Neural cell (in vitro differentiated cells): ENCODE measurements around the gene B4GALT2. TPM values are rescaled to one million over a fixed set of nuclear protein-coding genes. Genes with fewer than 3 reads are reported as not detected.
A peak's percentile ranks its signal among the peaks of the same experiment; 100 is the strongest.

Experiments used
- H2AFZ ChIP-seq: fragments of 200-600, 300-800 bp; sonication (generic), shearing (Covaris generic); 2 replicates; pipeline ENCODE4 v1.6.0; 2014; ENCODE audit warnings: low read depth, mild to moderate bottlenecking, antibody characterized with exemption, low read length, moderate library complexity
- H3F3A ChIP-seq: fragments of 200-600 bp; shearing (Covaris generic); 2 replicates; pipeline ENCODE4 v1.6.1; 2016; ENCODE audit warnings: mild to moderate bottlenecking, moderate library complexity, mixed read lengths, antibody characterized with exemption, low read length; ENCODE audit not compliant: insufficient read depth, poor library complexity, severe bottlenecking
- H3K27ac ChIP-seq: fragments of 200-600, 300-800 bp; sonication (generic), shearing (Covaris generic); 2 replicates; pipeline ENCODE4 v1.5.1; 2014; ENCODE audit warnings: mild to moderate bottlenecking, low read length, moderate library complexity
- H3K27me3 ChIP-seq: fragments of 300-800, 200-600 bp; sonication (generic), shearing (Covaris generic); 2 replicates; pipeline ENCODE4 v1.6.0; 2014; ENCODE audit warnings: mild to moderate bottlenecking, low read depth, low read length, moderate library complexity; ENCODE audit not compliant: insufficient read depth
- H3K36me3 ChIP-seq: fragments of 300-800, 200-600 bp; sonication (generic), shearing (Covaris generic); 2 replicates; pipeline ENCODE4 v1.5.1; 2014; ENCODE audit warnings: mild to moderate bottlenecking, antibody characterized with exemption, low read length, moderate library complexity; ENCODE audit not compliant: insufficient read depth
- H3K4me2 ChIP-seq: fragments of 300-800, 200-600 bp; sonication (generic), shearing (Covaris generic); 2 replicates; pipeline ENCODE4 v1.6.0; 2014; ENCODE audit warnings: mild to moderate bottlenecking, low read length
- H3K4me3 ChIP-seq: fragments of 300-800, 200-600 bp; sonication (generic), shearing (Covaris generic); 2 replicates; pipeline ENCODE4 v1.5.1; 2014; ENCODE audit warnings: mild to moderate bottlenecking, low read length, moderate library complexity
- H3K79me2 ChIP-seq: fragments of 200-600 bp; shearing (Covaris generic); replicated peaks from 2 replicates; pipeline ENCODE4 v1.6.0; 2014; ENCODE audit warnings: mild to moderate bottlenecking, low read length, moderate library complexity; ENCODE audit not compliant: insufficient read depth
- H3K9ac ChIP-seq: fragments of 300-800, 200-600 bp; sonication (generic), shearing (Covaris generic); 2 replicates; pipeline ENCODE4 v1.6.1; 2016; ENCODE audit warnings: mild to moderate bottlenecking, low read length, mixed read lengths
- H3K9me2 ChIP-seq: fragments of 200-600 bp; shearing (Covaris generic); 2 replicates; pipeline ENCODE4 v1.6.1; 2016; ENCODE audit warnings: mild to moderate bottlenecking, low read length, mixed read lengths; ENCODE audit not compliant: insufficient read depth
- H3K9me3 ChIP-seq: fragments of 200-600, 300-800 bp; sonication (generic), shearing (Covaris generic); 2 replicates; pipeline ENCODE4 v1.6.1; 2016; ENCODE audit warnings: mild to moderate bottlenecking, mixed run types, low read length, moderate library complexity, mixed read lengths
- H4K20me1 ChIP-seq: fragments of 200-600 bp; shearing (Covaris generic); 2 replicates; pipeline ENCODE4 v1.6.1; 2016; ENCODE audit warnings: mild to moderate bottlenecking, mixed run types; ENCODE audit not compliant: insufficient read depth
- CTCF ChIP-seq: fragments of 450-650 bp; IDR thresholded peaks from 2 replicates; pipeline ENCODE4 v1.5.1; 2014; ENCODE audit warnings: antibody characterized with exemption, mild to moderate bottlenecking, moderate library complexity; ENCODE audit not compliant: poor library complexity, severe bottlenecking
- EP300 ChIP-seq: fragments of 450-650 bp; conservative IDR thresholded peaks from 2 replicates; pipeline ENCODE4 v1.6.1; 2014; ENCODE audit warnings: antibody characterized with exemption, mild to moderate bottlenecking, moderate library complexity; ENCODE audit not compliant: poor library complexity, severe bottlenecking
- EZH2 ChIP-seq: fragments of 200-600, 300-800 bp; shearing (Covaris generic), sonication (generic); IDR thresholded peaks from 2 replicates; pipeline ENCODE4 v1.6.1; 2014; ENCODE audit warnings: antibody characterized with exemption, low read length, borderline replicate concordance, mild to moderate bottlenecking; ENCODE audit not compliant: insufficient read depth, poor library complexity, severe bottlenecking
- MXI1 ChIP-seq: fragments of 450-650 bp; conservative IDR thresholded peaks from 2 replicates; pipeline ENCODE4 v1.6.1; 2014; ENCODE audit warnings: antibody characterized with exemption, mild to moderate bottlenecking; ENCODE audit not compliant: poor library complexity, severe bottlenecking
- POLR2AphosphoS5 ChIP-seq: IDR thresholded peaks from 2 replicates; pipeline ENCODE4 v1.6.1; 2012
- RAD21 ChIP-seq: fragments of 450-650 bp; conservative IDR thresholded peaks from 2 replicates; pipeline ENCODE4 v1.6.1; 2014; ENCODE audit warnings: antibody characterized with exemption, mild to moderate bottlenecking, moderate library complexity
- REST ChIP-seq: IDR thresholded peaks from 2 replicates; pipeline ENCODE4 v1.6.1; 2012; ENCODE audit warnings: borderline replicate concordance
- SMC3 ChIP-seq: fragments of 450-650 bp; conservative IDR thresholded peaks from 2 replicates; pipeline ENCODE4 v1.6.1; 2014; ENCODE audit warnings: antibody characterized with exemption, mild to moderate bottlenecking, moderate library complexity; ENCODE audit not compliant: poor library complexity
- TAF1 ChIP-seq: IDR thresholded peaks from 2 replicates; pipeline ENCODE4 v1.6.1; 2012; ENCODE audit warnings: low read depth
- polyA plus RNA-seq: library from polyadenylated mRNA; depleted of rRNA; stranded (reverse); fragments of >200 nt; gene quantifications from 2 replicates; pipeline ENCODE4 v1.2.3, GENCODE V29; 2014

B4GALT2 gene
- polyA plus RNA-seq, 1 donor from 2014 or later = 129 TPM

- Histone ChIP-seq H3K79me2 (no peaks in the 10 kb centered on the region), H3K9me3 (no peaks in the 10 kb centered on the region), H3K4me2 (no peak overlapping the region), H2AFZ (no peak overlapping the region), H3F3A (no peaks in the 10 kb centered on the region), H3K9ac (no peak overlapping the region), H3K27me3 (no peaks in the 10 kb centered on the region), H3K36me3 (no peaks in the 10 kb centered on the region), H3K9me2 (no peaks in the 10 kb centered on the region), H3K27ac (no peak overlapping the region), H3K4me3 (no peak overlapping the region), H4K20me1 (no peaks in the 10 kb centered on the region)
- TF ChIP-seq MXI1 (no peak), POLR2AphosphoS5 (no peak), SMC3 (no peak), RAD21 (no peak), REST (no peak), EZH2 (no peak)
Measured at GRCh38 chr1:44034976-44035716, 56.1 kb downstream of the B4GALT2 start.

- no peaks in the 10 kb centered on the region for H3K36me3 ChIP-seq
- no peak for TF ChIP-seq MXI1
- TF ChIP-seq EP300 = no peak
- TF ChIP-seq TAF1 = no peak
- TF ChIP-seq EZH2 = no peak
- no peak for TF ChIP-seq CTCF
- TF ChIP-seq POLR2AphosphoS5 = no peak
- no peak for TF ChIP-seq SMC3
- no peak for TF ChIP-seq RAD21
- H3K4me2 ChIP-seq = no peak overlapping the region
- no peaks in the 10 kb centered on the region for H4K20me1 ChIP-seq
- no peaks in the 10 kb centered on the region for H3K79me2 ChIP-seq
- H3K27me3 ChIP-seq = no peaks in the 10 kb centered on the region
- no peak overlapping the region for H3K4me3 ChIP-seq
- H3K9ac ChIP-seq = peak overlapping the region; percentile 48
- no peaks in the 10 kb centered on the region for H3K9me2 ChIP-seq
- H3F3A ChIP-seq = no peaks in the 10 kb centered on the region
- no peak overlapping the region for H3K27ac ChIP-seq
- no peak overlapping the region for H2AFZ ChIP-seq
- no peaks in the 10 kb centered on the region for H3K9me3 ChIP-seq
Measured at GRCh38 chr1:44035726-44036408, 56.9 kb downstream of the B4GALT2 start.
